PC-3 (cell line): Measurements from ENCODE around the gene DAPK3. TPM values are rescaled to one million over a fixed set of nuclear protein-coding genes. Genes with fewer than 3 reads are reported as not detected.

Experiments used
- ATAC-seq: fragments of 200-7000 bp; cut with Tn5 transposase; 2 replicates; pipeline ENCODE4 v1.9.1; 2020; ENCODE audit warnings: mild to moderate bottlenecking, moderate library complexity
- BruUV-seq: library from RNA; stranded (reverse); fragments of 400-500 nt; replicated peaks from 2 replicates; lab custom pipeline; 2021; lab: Mats Ljungman, UMichigan
- CTCF ChIA-PET: fragments of 300-600 bp; sonication (Branson Sonifier 250); formaldehyde crosslinking; loops from one replicate; lab custom pipeline; 2022; ENCODE audit warnings: antibody characterized with exemption; lab: Charles Lee
- POLR2A ChIA-PET: fragments of 300-600 bp; sonication (Branson Sonifier 250); formaldehyde crosslinking; loops from one replicate; lab custom pipeline; 2022; ENCODE audit warnings: antibody characterized with exemption; ENCODE audit not compliant: unreplicated experiment; lab: Charles Lee
- DNase-seq: peaks from one replicate; pipeline ENCODE4 v3.0.0-alpha.2; 2015
- H2AFZ ChIP-seq: fragments of 300-600 bp; sonication (generic); 2 replicates; pipeline ENCODE4 v1.6.0; 2016; ENCODE audit warnings: antibody characterized with exemption, low read length
- H3F3A ChIP-seq: fragments of 300-600 bp; sonication (generic); one replicate; pipeline ENCODE4 v1.6.0; 2017; ENCODE audit warnings: antibody characterized with exemption, low read length, control low read depth, mild to moderate bottlenecking; ENCODE audit not compliant: unreplicated experiment
- H3K27ac ChIP-seq: fragments of 300-600 bp; sonication (generic); 2 replicates; pipeline ENCODE4 v1.5.1; 2016; ENCODE audit warnings: mild to moderate bottlenecking, low read length
- H3K27me3 ChIP-seq: fragments of 300-600 bp; sonication (generic); 2 replicates; pipeline ENCODE4 v1.6.1; 2016; ENCODE audit warnings: low read length, mixed read lengths
- H3K36me3 ChIP-seq: fragments of 300-600 bp; sonication (generic); 2 replicates; pipeline ENCODE4 v1.6.1; 2016; ENCODE audit warnings: low read depth, mixed run types, low read length, mixed read lengths
- H3K4me1 ChIP-seq: fragments of 300-600 bp; sonication (generic); 2 replicates; pipeline ENCODE4 v1.5.1; 2016; ENCODE audit warnings: low read length; ENCODE audit not compliant: insufficient read depth
- H3K4me2 ChIP-seq: fragments of 300-600 bp; sonication (generic); 2 replicates; pipeline ENCODE4 v1.6.0; 2016; ENCODE audit warnings: low read length
- H3K4me3 ChIP-seq: fragments of 300-600 bp; sonication (generic); 2 replicates; pipeline ENCODE4 v1.5.1; 2016; ENCODE audit warnings: mild to moderate bottlenecking, low read length, mixed read lengths
- H3K79me2 ChIP-seq: fragments of 300-600 bp; sonication (generic); 2 replicates; pipeline ENCODE4 v1.6.1; 2017; ENCODE audit warnings: low read length, mixed read lengths
- H3K9ac ChIP-seq: fragments of 300-600 bp; sonication (generic); 2 replicates; pipeline ENCODE4 v1.6.0; 2016; ENCODE audit warnings: mild to moderate bottlenecking, low read length
- H3K9me2 ChIP-seq: fragments of 300-600 bp; sonication (generic); replicated peaks from 2 replicates; pipeline ENCODE4 v1.6.1; 2016; ENCODE audit warnings: mixed run types, low read length, mixed read lengths
- H3K9me3 ChIP-seq: fragments of 300-600 bp; sonication (generic); 2 replicates; pipeline ENCODE4 v1.6.1; 2016; ENCODE audit warnings: low read length, mixed read lengths
- H4K20me1 ChIP-seq: fragments of 300-600 bp; sonication (generic); 2 replicates; pipeline ENCODE4 v1.6.1; 2016; ENCODE audit warnings: low read length, mixed read lengths
- CTCF ChIP-seq: fragments of 300-600 bp; sonication (generic); conservative IDR thresholded peaks from 2 replicates; pipeline ENCODE4 v1.5.1; 2017; ENCODE audit warnings: antibody characterized with exemption, low read depth, mild to moderate bottlenecking, low read length
- EZH2 ChIP-seq: fragments of 300-600 bp; sonication (generic); IDR thresholded peaks from one replicate; pipeline ENCODE4 v1.6.1; 2017; ENCODE audit warnings: antibody characterized with exemption, mild to moderate bottlenecking, low read length; ENCODE audit not compliant: unreplicated experiment
- EZH2phosphoT487 ChIP-seq: fragments of 300-600 bp; sonication (generic); IDR thresholded peaks from 2 replicates; pipeline ENCODE4 v1.6.1; 2018; ENCODE audit warnings: mild to moderate bottlenecking, antibody characterized with exemption, low read length, borderline replicate concordance
- intact Hi-C: fragments of 100-400 bp; cut with micrococcal nuclease; formaldehyde crosslinking; loops from 2 replicates; pipeline ENCODE4 v1.9.0; 2023
- total RNA-seq: library from RNA; depleted of rRNA; stranded (reverse); fragments of >200 nt; gene quantifications from 2 replicates; pipeline ENCODE4 v1.2.3, GENCODE V29; 2014

The DAPK3 gene
- total RNA-seq, 1 experiment from 2014 or later, result 94.2 TPM

DNA sequence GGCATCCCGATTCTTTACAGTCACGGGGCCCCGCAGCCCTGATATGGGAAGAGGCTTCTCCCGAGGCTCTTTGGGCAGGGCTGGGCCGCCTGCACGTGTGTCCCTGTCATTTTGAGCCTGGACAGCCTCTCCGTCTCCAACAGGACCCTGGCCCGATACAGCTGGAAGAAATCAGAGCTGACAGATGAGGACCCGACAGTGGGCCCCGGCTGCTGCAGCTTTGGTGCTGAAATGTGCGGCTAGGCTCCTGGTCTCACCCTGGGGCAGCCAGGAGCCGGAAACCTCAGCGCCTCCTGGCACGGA lies 39.9 kb upstream of the DAPK3 start:
- Histone ChIP-seq H3K9me2 (no peaks in the 10 kb centered on the region), H4K20me1 (0 out of 2 replicates have a peak, but pooled peaks cover 4% of the 10 kb centered on the region), H3K4me1 (peaks cover 5% of the 10 kb centered on the region; the same call in 1 of the 2 replicates), H3K9ac (no peak overlapping the region), H3K27ac (no peak overlapping the region), H3K79me2 (peaks cover 36% of the 10 kb centered on the region), H3K4me2 (no peak overlapping the region), H3K27me3 (no peaks in the 10 kb centered on the region), H3K9me3 (no peaks in the 10 kb centered on the region), H3K36me3 (no peaks in the 10 kb centered on the region), H3K4me3 (no peak overlapping the region), H2AFZ (no peak overlapping the region), H3F3A (no peaks in the 10 kb centered on the region)
- BruUV-seq, result no TSS peak
- no peak for ATAC-seq
- TF ChIP-seq EZH2 (no peak), CTCF (no peak), EZH2phosphoT487 (no peak)
- intact Hi-C loops, result no loop called here
- CTCF ChIA-PET, result no interaction called here
- no peak for DNase-seq
- POLR2A ChIA-PET, result no interaction called here

- no peak overlapping the region for H3K4me3 ChIP-seq
- H3F3A ChIP-seq, result no peaks in the 10 kb centered on the region
- H3K27ac ChIP-seq, result no peak overlapping the region
- H3K36me3 ChIP-seq, result no peaks in the 10 kb centered on the region
- BruUV-seq, result no TSS peak
- no peaks in the 10 kb centered on the region for H3K9me2 ChIP-seq
- H2AFZ ChIP-seq, result no peak overlapping the region
- ATAC-seq (no peak), DNase-seq (no peak)
- intact Hi-C loops, result no loop called here
- TF ChIP-seq EZH2 (no peak), EZH2phosphoT487 (no peak), CTCF (no peak)
- H3K79me2 ChIP-seq, result peaks cover 36% of the 10 kb centered on the region
- no peak overlapping the region for H3K9ac ChIP-seq
- H3K4me1 ChIP-seq, result peaks cover 5% of the 10 kb centered on the region; the same call in 1 of the 2 replicates
- ChIA-PET POLR2A (no interaction called here), CTCF (no interaction called here)
- no peaks in the 10 kb centered on the region for H3K9me3 ChIP-seq
- H4K20me1 ChIP-seq, result 0 out of 2 replicates have a peak, but pooled peaks cover 4% of the 10 kb centered on the region
- no peaks in the 10 kb centered on the region for H3K27me3 ChIP-seq
- H3K4me2 ChIP-seq, result no peak overlapping the region
Observed at GRCh38 chr19:4009990-4010807, 39.3 kb upstream of the DAPK3 start.
